Mammary epithelial cell (primary cell): ENCODE measurements around the gene RNF169.

Source experiments
- EZH2 ChIP-seq: IDR thresholded peaks from 2 replicates; pipeline ENCODE4 v1.6.1; 2012; ENCODE audit warnings: low read length, inconsistent platforms, borderline replicate concordance
- TF ChIP-seq, protein P1 (sequence below), 2 donors: IDR thresholded peaks in 1 of 2; conservative IDR thresholded peaks in 1 of 2; 2 replicates each; pipeline ENCODE4 v1.5.1; 2011 to 2012; ENCODE audit warnings: inconsistent platforms in 2 of 2, low read length in 2 of 2, mild to moderate bottlenecking in 2 of 2, control low read depth in 1 of 2, low read depth in 1 of 2; ENCODE audit not compliant: insufficient read depth in 1 of 2; ENCODE audit errors: extremely low read depth in 1 of 2

DNA sequence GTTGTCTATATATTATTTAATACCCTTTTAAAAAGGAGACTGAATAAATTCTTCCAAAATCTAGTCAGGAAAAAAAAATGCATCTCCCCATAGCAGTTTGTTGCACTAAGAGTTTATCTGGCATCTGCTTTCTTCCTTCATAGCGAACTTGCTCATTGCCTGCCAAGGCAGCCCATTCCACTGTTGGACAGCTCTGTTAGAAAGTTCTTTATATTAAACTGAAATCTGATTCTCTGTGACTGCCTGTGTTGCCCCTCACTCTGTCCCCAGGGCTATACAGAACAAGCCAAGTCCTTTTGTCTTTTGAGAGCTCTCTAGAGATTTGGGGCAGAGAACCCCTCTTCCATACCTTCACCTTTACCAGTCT is 14.1 kb upstream of the RNF169 start:
- TF ChIP-seq EZH2 = no peak
- TF ChIP-seq, protein P1, sequence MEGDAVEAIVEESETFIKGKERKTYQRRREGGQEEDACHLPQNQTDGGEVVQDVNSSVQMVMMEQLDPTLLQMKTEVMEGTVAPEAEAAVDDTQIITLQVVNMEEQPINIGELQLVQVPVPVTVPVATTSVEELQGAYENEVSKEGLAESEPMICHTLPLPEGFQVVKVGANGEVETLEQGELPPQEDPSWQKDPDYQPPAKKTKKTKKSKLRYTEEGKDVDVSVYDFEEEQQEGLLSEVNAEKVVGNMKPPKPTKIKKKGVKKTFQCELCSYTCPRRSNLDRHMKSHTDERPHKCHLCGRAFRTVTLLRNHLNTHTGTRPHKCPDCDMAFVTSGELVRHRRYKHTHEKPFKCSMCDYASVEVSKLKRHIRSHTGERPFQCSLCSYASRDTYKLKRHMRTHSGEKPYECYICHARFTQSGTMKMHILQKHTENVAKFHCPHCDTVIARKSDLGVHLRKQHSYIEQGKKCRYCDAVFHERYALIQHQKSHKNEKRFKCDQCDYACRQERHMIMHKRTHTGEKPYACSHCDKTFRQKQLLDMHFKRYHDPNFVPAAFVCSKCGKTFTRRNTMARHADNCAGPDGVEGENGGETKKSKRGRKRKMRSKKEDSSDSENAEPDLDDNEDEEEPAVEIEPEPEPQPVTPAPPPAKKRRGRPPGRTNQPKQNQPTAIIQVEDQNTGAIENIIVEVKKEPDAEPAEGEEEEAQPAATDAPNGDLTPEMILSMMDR (conservative IDR thresholded peaks at IDR 0.05 in 1 of 2, IDR thresholded peaks at IDR 0.05 in 1 of 2; ENCODE audit: extremely low read depth in 1 of 2, insufficient read depth in 1 of 2, low read depth in 1 of 2, low read length in 2 of 2) = no peak
